Measurements from ENCODE around the gene TGOLN2. TPM values are rescaled to one million over a fixed set of nuclear protein-coding genes. Genes with fewer than 3 reads are reported as not detected.
A peak's percentile ranks its signal among the peaks of the same experiment; 100 is the strongest.

Gene TGOLN2
- total and polyA plus RNA-seq, 2 of the 13 experiments (the other 11 are each of a cell fraction or from before 2014, with no cell fraction given) = 99.6 to 155 TPM

DNA sequence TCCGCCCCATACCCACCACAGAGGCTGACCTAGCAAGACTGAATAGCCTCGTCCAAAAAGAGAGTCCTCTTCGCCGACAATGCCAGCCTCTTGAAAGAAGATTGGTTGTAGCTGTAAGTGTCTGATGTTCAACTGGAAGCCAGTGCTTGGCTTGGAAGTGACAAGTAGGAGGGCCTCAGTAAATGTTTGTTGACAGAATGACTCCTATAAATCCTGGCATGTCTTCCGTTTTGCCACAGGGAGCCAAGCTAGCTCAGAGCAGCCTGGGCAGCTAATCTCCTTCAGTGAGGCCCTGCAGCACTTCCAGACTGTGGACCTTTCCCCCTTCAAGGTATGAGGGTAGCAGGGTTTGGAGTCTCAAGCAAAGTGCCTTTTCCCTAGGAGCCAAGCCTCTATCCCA lies 41.7 kb upstream of the TGOLN2 start:
- no peak for TF ChIP-seq ZNF441 (CRISPR knock-in tag; IDR thresholded peaks at IDR 0.05; ENCODE audit: borderline replicate concordance)
- no peak for TF ChIP-seq ZNF878 (CRISPR knock-in tag; IDR thresholded peaks at IDR 0.05)
- TF ChIP-seq HCFC1 (IDR thresholded peaks at IDR 0.05; ENCODE audit: low read depth, low read length) = no peak
- peak; percentile 28; the same call in 1 of the 2 replicates for TF ChIP-seq ZFX (CRISPR knock-in tag; IDR thresholded peaks at IDR 0.05; ENCODE audit: low read depth)
- no peak for TF ChIP-seq ZNF17 (CRISPR knock-in tag; IDR thresholded peaks at IDR 0.05)
- no peak for TF ChIP-seq KLF9 (CRISPR knock-in tag; IDR thresholded peaks at IDR 0.05; ENCODE audit: low read depth)
- TF ChIP-seq RFX1 (IDR thresholded peaks at IDR 0.05) = no peak
- DNase-seq (ENCODE audit: low spot score) (no peak), ATAC-seq (no peak), FAIRE-seq (no peak)
- intact Hi-C loops (cut with micrococcal nuclease; ENCODE audit: unreplicated experiment) (no loop called here), in situ Hi-C loops (cut with HindIII; ENCODE audit: extremely low pct_ligation_motif_present, low pct_unique_long_range_greater_than_20kb) (no loop called here)
- no peak overlapping the region for H3K4me3 ChIP-seq (replicated peaks in 1 of 3; ENCODE audit: insufficient read depth in 1 of 3, low read depth in 2 of 3, low read length in 3 of 3)
- ChIA-PET POLR2A (interaction anchor here (1.1 to 2.9 kb wide), 7 partner anchors 15 to 215 kb away, joined by 3 to 25 read pairs (median 6); partner anchors contain the start of genes ELMOD3, MAT2A, RETSAT and SH2D6), CTCF (ENCODE audit: low intra/inter-chr PET ratio, low total read pairs) (no interaction called here)
- peaks cover 48% of the 10 kb centered on the region for H3K4me1 ChIP-seq (ENCODE audit: insufficient read depth, low read length)
- no peak overlapping the region for H3K9ac ChIP-seq (ENCODE audit: insufficient read depth, low read depth, low read length)
- H3K4me2 ChIP-seq (ENCODE audit: low read depth, low read length) = 0 out of 2 replicates have a peak overlapping the region, but pooled peaks have one; percentile 0
- H2AFZ ChIP-seq (ENCODE audit: low read length) = no peak overlapping the region
- BruUV-seq (replicated peaks) = no TSS peak
- WGBS (ENCODE audit: low lambda C conversion rate) = 81% methylated on average over 4 of the region's 5 CpGs
- H3K79me2 ChIP-seq (ENCODE audit: insufficient read depth, low read length) = no peaks in the 10 kb centered on the region
- H4K20me1 ChIP-seq (ENCODE audit: insufficient read depth, low read length) = no peaks in the 10 kb centered on the region
- no peaks in the 10 kb centered on the region for H3K9me3 ChIP-seq (ENCODE audit: low read length)
- H3K27ac ChIP-seq (ENCODE audit: extremely low read length, insufficient read depth, low read length) = no peak overlapping the region
- no peaks in the 10 kb centered on the region for H3K36me3 ChIP-seq (replicated peaks in 1 of 2; ENCODE audit: control insufficient read depth in 1 of 2, insufficient read depth in 2 of 2, low read length in 2 of 2)
- no peaks in the 10 kb centered on the region for H3K27me3 ChIP-seq (ENCODE audit: control insufficient read depth in 1 of 2, insufficient read depth in 2 of 2, low read length in 2 of 2)

DNA sequence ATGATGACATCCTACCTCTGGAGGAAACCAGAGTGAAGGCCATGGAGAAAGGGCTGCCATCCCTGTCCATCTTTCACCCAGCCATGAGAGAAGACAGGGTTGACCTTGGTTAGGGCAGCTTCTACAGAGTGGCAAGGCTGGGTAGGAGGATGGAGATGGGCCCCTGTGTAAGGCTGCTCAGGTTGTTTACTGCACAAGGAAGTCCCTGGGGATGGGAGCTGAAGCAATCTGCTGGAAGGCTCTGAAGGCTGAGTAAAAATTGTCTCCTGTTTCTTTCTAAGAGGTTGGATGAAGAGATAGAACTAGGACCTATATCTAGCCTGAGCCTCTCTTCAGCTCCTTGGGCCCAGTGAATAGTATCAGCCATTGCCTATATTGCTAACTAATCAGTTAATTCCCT lies 41.1 kb upstream of the TGOLN2 start:
- BruUV-seq (replicated peaks) = no TSS peak
- no peaks in the 10 kb centered on the region for H3K36me3 ChIP-seq (replicated peaks in 1 of 2; ENCODE audit: control insufficient read depth in 1 of 2, insufficient read depth in 2 of 2, low read length in 2 of 2)
- H4K20me1 ChIP-seq (ENCODE audit: insufficient read depth, low read length) = no peaks in the 10 kb centered on the region
- ATAC-seq = no peak
- no peak for FAIRE-seq
- DNase-seq (ENCODE audit: low spot score) = no peak
- POLR2A ChIA-PET = interaction anchor here (1.1 to 2.9 kb wide), 5 partner anchors 15 to 184 kb away, joined by 4 to 25 read pairs (median 6); partner anchors contain the start of genes ELMOD3, MAT2A, RETSAT and SH2D6
- no peaks in the 10 kb centered on the region for H3K27me3 ChIP-seq (ENCODE audit: control insufficient read depth in 1 of 2, insufficient read depth in 2 of 2, low read length in 2 of 2)
- CTCF ChIA-PET (ENCODE audit: low intra/inter-chr PET ratio, low total read pairs) = no interaction called here
- in situ Hi-C loops (cut with HindIII; ENCODE audit: extremely low pct_ligation_motif_present, low pct_unique_long_range_greater_than_20kb) = no loop called here
- no peak overlapping the region for H3K4me2 ChIP-seq (ENCODE audit: low read depth, low read length)
- no peak for TF ChIP-seq FOXA3 (CRISPR knock-in tag; IDR thresholded peaks at IDR 0.05)
- no peak for TF ChIP-seq ZNF704 (CRISPR knock-in tag; IDR thresholded peaks at IDR 0.05; ENCODE audit: borderline replicate concordance)
- TF ChIP-seq ZNF639 (CRISPR knock-in tag; conservative IDR thresholded peaks at IDR 0.05) = no peak
- TF ChIP-seq GTF2F1 (IDR thresholded peaks at IDR 0.05; ENCODE audit: low read length) = no peak
- TF ChIP-seq ZBTB25 (CRISPR knock-in tag; IDR thresholded peaks at IDR 0.05) = no peak
- H3K9ac ChIP-seq (ENCODE audit: insufficient read depth, low read depth, low read length) = no peak overlapping the region
- H3K79me2 ChIP-seq (ENCODE audit: insufficient read depth, low read length) = no peaks in the 10 kb centered on the region
- no peak overlapping the region for H3K27ac ChIP-seq (ENCODE audit: extremely low read length, insufficient read depth, low read length)
- H3K4me1 ChIP-seq (ENCODE audit: insufficient read depth, low read length) = peaks cover 51% of the 10 kb centered on the region
- intact Hi-C loops (cut with micrococcal nuclease; ENCODE audit: unreplicated experiment) = no loop called here
- no peak overlapping the region for H2AFZ ChIP-seq (ENCODE audit: low read length)
- H3K9me3 ChIP-seq (ENCODE audit: low read length) = no peaks in the 10 kb centered on the region
- no peak overlapping the region for H3K4me3 ChIP-seq (replicated peaks in 1 of 3; ENCODE audit: insufficient read depth in 1 of 3, low read depth in 2 of 3, low read length in 3 of 3)

Measured in HepG2 (cell line).